ENCODE data around the gene GNA14. TPM values are rescaled to one million over a fixed set of nuclear protein-coding genes. Genes with fewer than 3 reads are reported as not detected.
"Not testable (repeated sequence)": the region's sequence is repeated elsewhere in the genome, so short reads cannot be mapped to it uniquely, and the experiment has no call there.

The GNA14 gene
- total RNA-seq, 1 experiment from 2014 or later, result 0.42 TPM

- DNase-seq (ENCODE audit: low read depth), result peak; percentile 79
These were observed 59.7 kb downstream of the GNA14 start for GRCh38 chr9:77588271-77588937.

GRCh38 chr9:77587851-77588250, 60.3 kb downstream of the GNA14 start:
- DNase-seq (ENCODE audit: low read depth), result no peak

- no peak for DNase-seq (ENCODE audit: low read depth)
These were observed 61.1 kb downstream of the GNA14 start for GRCh38 chr9:77587042-77587441.

GRCh38 chr9:77586591-77586990, 61.5 kb downstream of the GNA14 start:
- no peak for DNase-seq (ENCODE audit: low read depth)

- DNase-seq (ENCODE audit: low read depth), result no peak
These were observed 62.8 kb downstream of the GNA14 start for GRCh38 chr9:77585335-77585786.

GRCh38 chr9:77584927-77585326, 63.2 kb downstream of the GNA14 start:
- DNase-seq (ENCODE audit: low read depth), result not testable (repeated sequence)

GRCh38 chr9:77582961-77583576, 65.1 kb downstream of the GNA14 start:
- no peak for DNase-seq (ENCODE audit: low read depth)

GRCh38 chr9:77582525-77582924, 65.6 kb downstream of the GNA14 start:
- DNase-seq (ENCODE audit: low read depth), result no peak

GRCh38 chr9:77575785-77576184, 72.3 kb downstream of the GNA14 start:
- no peak for DNase-seq (ENCODE audit: low read depth)

GRCh38 chr9:77569335-77569734, 78.8 kb downstream of the GNA14 start:
- DNase-seq (ENCODE audit: low read depth), result no peak

- DNase-seq (ENCODE audit: low read depth), result no peak
These were observed 84.9 kb downstream of the GNA14 start for GRCh38 chr9:77563174-77563573.

GRCh38 chr9:77562019-77562748, 85.9 kb downstream of the GNA14 start:
- no peak for DNase-seq (ENCODE audit: low read depth)

GRCh38 chr9:77561331-77562018, 86.6 kb downstream of the GNA14 start:
- DNase-seq (ENCODE audit: low read depth), result no peak

- peak; percentile 25 for DNase-seq (ENCODE audit: low read depth)
These were observed 91.7 kb downstream of the GNA14 start for GRCh38 chr9:77556396-77556795.

GRCh38 chr9:77554586-77555105, 93.5 kb downstream of the GNA14 start:
- DNase-seq (ENCODE audit: low read depth), result no peak

GRCh38 chr9:77547106-77547730, 100.9 kb downstream of the GNA14 start:
- no peak for DNase-seq (ENCODE audit: low read depth)

GRCh38 chr9:77546376-77546950, 101.7 kb downstream of the GNA14 start:
- peak; percentile 27 for DNase-seq (ENCODE audit: low read depth)

GRCh38 chr9:77544546-77544945, 103.6 kb downstream of the GNA14 start:
- DNase-seq (ENCODE audit: low read depth), result peak; percentile 46

- no peak for DNase-seq (ENCODE audit: low read depth)
These were observed 104.8 kb downstream of the GNA14 start for GRCh38 chr9:77543131-77543822.

- DNase-seq (ENCODE audit: low read depth), result no peak
These were observed 106.5 kb downstream of the GNA14 start for GRCh38 chr9:77541600-77541999.

- DNase-seq (ENCODE audit: low read depth), result no peak
These were observed 107.1 kb downstream of the GNA14 start for GRCh38 chr9:77541055-77541454.
